NCI-H2196 (cell line): ENCODE measurements around the gene HRC.
"Not testable (repeated sequence)": the region's sequence is repeated elsewhere in the genome, so short reads cannot be mapped to it uniquely, and the experiment has no call there.

Source experiments
- DNase-seq: peaks from one replicate; lab custom pipeline; 2025; ENCODE audit not compliant: unreplicated experiment; lab: John Stamatoyannopoulos, UW

The HRC gene

DNA sequence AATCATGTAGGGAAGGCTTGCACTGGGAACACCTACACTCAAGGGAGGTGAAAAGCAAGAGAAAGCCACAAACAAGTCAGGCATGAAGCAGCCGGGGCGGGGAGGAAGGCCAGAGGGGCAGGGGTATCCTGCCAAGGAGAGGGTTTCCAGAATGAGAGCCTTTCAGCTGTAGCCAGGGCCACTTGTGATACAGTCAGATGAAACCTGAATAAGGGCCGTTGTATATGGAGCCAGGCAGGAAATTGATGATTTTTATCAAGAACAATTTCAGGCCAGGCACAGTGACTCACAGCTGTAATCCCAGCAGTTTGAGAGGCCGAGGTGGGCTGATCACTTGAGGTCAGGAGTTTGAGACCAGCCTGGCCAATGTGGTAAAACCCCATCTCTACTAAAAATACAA lies 6.8 kb upstream of the HRC start:
- DNase-seq: peak; percentile 31

DNA sequence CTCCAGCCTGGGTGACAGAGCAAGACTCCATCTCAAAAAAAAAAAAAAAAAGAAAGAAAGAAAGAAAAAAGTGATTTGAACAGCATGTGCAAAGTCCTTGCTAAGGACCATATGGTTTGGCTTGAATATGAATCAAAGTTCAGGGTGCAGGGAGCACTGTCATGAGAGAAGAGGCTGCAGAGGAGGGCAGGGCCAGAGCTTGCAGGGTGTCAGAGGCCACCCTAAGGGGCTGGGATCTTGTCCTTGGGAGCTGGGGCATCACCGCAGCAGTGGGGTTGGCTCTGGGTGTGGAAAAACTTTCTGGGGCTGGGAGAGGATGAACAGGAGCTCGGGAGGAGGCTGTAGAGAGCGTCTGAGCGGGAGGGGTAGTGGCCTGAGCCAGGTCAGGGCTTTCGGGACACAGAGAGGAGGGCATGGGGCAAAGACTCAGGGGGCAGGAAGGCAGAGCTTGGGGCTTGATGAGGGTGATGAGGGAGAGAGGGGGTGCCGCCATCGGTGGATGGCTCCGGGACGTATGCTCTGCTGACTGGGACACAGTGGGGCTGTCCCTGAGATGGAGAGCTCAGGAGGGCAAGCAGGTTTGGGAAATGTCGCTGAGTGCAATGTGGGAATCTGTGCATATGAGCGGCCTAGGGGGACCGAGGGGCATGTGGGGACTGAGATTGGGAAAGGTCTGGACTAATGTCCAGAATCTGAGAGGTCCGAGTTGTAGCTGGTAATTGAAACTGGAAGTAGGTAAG lies 5.4 kb upstream of the HRC start:
- DNase-seq: no peak

DNA sequence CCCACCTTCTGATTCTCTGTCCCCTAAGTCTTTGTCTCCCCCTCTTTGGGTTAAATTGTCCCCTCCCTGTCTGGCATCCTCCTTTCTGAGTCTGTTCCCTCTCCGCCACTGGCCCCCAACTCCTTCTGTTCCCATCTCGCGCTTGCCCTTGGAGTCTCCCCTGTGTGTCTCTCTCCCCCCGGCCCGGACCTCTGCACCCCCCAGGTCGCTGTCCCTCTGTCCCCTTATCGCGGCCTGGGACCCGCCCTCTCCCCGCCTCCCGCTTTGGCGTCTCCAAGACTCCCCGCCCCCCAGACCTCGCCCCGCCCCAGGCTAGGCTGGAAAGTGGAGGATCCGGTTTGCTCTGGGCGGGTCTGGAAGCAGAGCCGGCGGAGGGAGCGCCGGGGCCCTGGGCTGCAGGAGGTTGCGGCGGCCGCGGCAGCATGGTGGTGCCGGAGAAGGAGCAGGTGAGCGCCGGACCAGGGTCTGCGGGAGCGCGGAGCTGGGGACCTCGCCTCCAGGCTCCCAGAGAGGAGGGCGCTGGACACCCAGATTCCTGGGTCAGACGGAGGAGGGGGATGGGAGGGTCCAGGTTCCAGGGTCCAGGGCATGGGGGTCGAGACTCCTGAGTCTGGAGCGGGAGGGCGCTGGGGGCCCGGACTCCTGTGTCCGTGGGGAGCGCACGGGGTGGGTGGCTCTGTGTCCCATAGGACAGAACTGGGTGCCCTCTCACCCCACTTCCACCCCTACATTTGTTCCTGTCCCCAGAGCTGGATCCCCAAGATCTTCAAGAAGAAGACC lies 2.4 kb upstream of the HRC start, which contains the start of gene TRPM4:
Gene TRPM4 (plus strand): TSS at position 348 of the 780 bp plus-strand sequence. CDS start 75 bp downstream, at position 423.
- peak; percentile 90 for DNase-seq

DNA sequence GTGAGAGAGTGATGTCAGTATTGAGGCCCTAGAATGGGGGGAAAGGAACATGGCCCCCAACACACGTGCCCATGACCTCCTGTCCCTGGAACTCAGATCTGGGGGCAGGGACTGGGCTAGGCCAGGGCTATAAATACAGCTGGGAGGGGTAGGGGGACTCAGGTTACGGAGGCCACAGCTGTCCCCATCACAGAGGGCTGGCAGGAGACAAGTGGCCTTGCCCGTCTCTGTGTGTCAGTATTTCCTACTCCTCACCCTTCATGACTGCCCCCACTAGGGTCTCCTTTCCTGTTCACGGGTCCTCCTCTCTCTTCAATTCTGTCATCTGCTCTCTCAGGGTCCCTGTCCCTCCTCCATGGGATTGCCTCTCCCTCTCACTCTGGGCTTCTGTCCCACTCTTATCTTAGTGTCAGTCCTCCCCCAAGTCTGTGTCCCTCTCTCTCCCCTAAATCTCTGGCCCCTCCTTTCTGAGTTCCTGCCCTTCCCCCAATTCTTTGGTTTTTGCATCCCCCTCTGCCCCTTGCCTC lies 687 bp upstream of the HRC start:
- no peak for DNase-seq

DNA sequence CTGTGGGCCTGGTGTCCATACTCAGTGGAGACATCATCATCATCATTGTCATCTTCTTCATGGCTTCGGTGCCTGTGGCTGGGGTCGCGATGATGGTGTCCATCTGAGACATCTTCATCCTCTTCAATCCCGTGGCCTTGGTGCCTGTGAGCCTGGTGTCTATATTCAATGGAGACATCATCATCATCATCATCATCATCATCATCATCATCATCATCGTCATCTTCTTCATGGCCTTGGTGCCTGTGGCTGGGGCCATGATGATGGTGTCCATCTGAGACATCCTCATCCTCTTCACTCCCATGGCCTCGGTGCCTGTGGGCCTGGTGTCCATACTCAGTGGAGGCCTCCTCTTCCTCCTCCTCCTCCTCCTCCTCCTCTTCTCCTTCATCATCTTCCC lies 917 bp downstream of the HRC start:
- DNase-seq: no peak

DNA sequence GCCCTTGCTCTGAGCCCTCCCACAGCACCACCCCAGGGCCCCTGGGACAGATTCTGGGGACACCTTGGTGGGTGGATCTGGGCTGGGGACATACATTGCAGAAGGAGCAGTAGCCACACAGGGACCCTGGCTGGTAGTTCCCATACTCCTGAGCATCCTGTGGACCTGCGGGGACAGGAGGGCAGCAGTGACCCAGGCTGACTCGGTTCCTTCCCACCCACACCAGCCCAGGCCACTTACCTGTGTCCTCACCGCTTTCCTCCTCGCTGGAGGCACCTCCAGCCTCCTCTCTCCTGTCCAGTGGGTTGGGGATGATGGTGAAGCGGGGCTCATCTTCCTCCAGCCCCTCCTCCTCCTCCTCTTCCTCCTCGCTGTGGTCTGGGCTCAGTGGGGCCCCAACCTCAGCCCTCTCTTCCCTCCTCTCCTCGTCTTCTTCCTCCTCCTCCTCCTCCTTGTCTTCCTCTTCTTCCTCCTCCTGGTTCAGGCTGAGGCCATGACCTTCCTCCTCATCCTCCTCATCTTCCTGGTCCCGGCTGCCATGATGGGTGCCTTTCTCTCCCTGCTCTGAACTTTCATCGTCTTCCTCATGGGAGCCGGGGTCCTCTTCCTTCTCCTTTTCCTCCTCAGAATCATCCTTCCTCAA lies 1.9 kb downstream of the HRC start:
- no peak for DNase-seq

DNA sequence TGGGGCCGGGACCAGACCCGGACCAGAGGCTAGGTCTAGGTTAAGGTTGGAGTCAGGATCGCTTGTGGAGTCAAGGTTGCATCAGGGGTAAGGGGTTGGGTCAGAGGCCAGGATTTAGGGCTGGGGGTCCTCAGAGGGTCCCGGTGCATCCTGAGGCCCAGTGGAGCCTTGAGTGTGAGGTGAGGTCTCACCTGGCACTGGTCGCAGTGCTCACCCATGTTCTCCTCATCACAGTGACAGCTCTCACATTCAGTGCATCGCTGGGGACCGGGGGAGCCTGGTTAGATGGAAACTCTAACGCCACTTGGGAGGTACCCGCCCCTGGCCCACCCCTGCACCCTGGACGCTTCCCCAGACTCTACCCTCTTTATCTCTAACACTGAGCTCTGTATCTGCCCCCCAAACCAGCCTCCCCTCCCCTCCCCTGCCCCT lies 3.1 kb downstream of the HRC start:
- DNase-seq: no peak

DNA sequence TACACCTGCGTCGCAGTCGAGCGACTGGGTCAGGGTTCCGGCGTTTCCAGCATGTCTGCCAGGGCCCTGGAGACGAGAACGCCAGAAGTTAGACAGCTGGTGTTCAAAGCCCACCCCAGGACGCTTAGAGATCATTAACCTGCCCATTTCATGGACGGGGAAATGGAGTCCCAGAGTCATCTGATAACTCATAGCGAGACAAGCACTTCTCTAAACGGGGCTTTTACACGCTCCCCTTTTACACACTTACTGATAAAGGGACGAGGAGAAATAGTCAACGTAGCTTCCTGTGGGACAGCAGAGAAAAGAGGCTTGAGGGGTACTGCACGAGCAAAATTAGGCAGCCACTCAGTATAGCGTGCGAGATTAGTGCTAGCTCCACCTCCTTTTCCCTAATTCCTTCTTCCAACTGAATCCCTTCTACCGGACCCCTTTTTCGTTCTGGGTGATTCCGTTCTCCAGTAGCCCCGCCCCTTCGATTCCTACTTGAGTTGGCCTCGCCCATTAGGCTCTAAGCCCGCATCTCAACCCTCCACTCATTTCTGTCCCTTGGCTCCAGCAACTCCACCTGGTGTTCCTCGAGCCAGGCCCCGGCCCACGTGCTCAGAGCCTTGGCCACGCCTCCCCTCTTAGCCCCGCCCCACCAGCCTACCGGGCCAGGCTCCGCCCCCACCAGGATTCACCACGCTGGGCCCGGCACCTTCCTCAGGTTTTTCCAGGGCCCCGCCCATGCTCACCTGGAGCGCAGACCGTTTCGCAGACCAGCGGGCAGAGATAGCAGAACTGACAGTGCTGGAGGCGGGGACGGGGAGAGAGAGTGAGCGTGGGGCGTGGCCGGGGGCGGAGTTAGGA lies 3.7 kb downstream of the HRC start:
- DNase-seq: peak; percentile 98

DNA sequence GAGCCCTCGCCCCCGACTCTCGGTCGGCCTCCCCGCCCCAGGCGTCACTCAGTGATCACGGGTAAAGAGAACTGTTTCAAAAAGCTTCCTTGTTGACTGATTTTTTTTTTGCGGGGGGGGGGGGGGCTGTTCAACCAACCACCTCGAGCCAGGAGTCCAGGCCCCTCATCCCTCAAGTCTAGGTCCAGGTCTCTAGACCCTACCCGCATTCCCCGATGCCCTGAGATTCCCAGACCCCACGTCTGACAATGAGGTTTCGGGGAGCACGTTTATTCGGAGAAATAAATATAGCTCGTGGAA lies 4.3 kb downstream of the HRC start:
- DNase-seq: peak; percentile 51

DNA sequence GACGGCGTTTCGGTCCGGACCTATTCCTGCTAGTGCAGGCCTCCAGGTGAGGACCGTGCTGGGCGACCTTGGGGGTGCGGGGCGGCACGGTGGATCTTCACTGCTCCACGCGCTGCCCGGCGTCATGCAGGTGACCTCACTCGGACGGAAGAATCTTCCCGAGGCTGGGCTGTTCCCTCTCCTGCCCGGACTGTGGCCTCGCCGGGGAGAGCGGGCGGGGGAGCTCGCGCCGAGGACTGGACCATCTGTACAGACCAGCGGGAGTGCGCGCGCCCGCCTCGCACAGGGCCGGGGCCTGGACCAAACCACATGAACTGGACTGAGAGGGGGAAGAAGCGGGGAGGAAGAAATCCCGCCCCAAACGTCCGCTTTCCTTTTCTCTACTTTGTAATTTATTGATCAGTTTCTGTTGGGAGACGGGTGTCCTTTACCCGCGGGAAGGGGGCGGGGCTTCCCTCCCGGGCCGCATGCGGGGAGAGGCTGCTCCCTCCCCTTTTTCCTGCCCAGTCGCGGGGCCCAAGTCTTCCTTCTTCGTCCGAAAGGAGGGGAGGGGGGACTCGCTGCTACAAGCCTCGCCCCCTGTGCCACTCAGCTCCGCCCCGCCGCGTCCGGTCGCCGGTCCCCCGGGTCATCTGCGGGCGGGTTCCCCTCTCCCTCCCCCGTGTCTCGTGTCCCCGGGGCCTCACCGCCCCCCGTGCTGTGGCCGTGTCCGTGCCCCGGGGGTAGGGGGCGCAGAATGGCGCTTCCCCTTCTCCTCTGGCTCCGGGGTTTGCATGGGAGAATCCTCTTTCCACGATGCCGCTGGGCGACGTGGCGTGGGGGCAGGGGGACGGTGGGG lies 4.9 kb downstream of the HRC start:
- DNase-seq: peak; percentile 91

DNA sequence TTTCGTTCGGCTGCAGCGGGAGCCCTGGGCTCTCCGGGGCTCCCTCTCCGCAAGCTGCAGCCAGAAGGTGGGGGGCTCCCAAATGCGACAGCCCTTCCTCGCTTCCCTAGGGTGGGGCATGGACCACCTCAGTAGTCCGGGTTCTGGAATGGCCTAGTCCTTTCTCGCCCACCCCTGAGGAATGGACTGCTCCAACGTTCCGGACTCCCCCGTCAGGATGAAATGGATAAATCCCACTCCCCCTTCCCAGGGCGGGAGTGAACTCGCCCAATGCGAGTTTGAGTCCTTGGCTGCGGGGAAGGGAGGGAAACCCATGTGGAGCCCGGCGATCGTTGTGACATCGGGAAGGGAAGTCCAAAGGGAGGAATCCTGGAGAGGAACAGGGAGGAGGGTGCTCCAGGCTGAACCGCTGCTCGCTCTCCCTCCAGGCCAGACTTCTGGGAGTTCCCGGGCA lies 5.5 kb downstream of the HRC start:
- DNase-seq: peak; percentile 79

DNA sequence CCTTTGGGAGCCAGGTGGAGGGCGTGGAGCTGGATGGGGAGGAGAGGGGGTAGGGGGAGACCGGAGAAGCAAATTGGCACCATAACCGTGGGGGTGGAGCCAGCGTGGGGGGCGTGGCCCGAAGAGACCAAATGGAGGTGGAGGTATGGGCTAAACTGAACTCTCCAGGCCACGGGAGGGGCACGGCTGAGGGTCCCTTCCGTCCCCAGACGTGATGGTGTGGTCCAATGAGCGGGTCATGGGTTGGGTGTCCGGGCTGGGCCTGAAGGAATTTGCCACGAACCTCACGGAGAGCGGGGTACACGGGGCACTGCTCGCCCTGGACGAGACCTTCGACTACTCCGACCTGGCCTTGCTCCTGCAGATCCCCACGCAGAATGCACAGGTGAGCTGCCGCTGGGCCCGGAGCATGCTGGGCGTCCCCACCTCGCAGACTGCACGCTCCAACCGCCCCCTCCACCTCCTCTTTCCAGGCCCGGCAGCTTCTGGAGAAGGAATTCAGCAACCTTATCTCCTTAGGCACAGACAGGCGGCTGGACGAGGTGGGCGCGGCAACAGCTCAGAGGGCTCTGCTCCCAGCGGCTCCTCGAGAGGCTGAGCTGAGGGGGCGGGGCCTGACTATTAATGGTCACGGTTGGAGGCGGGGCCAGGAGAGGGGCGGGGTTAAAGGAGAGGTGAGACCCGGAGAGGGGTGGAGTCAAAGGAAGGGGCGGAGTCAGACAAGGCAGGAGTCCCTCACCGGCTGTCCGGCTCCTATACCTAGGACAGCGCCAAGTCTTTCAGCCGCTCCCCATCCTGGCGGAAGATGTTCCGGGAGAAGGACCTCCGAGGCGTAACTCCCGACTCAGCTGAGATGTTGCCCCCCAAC lies 6.2 kb downstream of the HRC start:
- DNase-seq: peak; percentile 97

DNA sequence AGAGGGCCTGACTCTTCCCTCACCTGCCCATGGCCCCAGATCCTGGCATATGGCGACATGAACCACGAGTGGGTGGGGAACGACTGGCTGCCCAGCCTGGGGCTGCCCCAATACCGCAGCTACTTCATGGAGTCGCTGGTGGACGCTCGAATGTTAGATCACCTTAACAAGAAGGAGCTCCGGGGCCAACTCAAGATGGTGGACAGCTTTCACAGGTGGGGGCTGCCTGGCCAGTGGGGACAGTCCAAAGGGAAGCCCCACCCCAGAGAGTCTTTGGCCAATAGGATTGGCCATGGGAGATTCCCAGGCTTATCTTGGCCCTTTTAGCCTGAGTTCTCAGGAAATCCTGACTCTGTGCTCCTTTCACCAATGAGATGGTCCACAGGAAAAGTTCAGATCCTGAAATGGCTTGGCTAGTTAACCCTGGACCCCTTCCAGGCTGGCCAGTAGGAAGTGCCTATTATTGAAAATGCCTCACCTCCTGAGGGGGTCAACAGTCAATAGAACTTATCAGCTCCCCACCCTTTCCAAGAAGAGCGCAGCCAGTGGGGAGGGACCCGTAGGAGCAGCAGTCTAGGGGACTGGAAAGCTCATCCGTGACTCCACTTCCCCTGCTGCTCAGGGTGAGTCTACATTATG lies 7.0 kb downstream of the HRC start:
- DNase-seq: no peak

DNA sequence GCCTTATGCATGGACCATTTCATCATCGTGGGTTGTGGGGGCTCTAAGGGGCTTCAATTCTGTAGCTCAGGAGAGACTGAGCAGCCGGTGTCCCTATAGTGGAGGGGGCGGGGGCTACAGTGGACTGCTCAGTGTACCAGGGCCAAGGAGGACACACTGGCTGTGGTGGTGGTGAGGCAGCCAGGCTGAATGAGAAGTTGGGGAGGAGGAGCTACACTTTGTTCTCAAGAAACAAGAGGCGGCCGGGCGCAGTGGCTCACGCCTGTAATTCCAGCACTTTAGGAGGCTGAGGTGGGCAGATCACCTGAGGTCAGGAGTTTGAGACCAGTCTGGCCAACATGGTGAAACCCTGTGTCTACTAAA lies 8.8 kb downstream of the HRC start:
- not testable (repeated sequence) for DNase-seq

DNA sequence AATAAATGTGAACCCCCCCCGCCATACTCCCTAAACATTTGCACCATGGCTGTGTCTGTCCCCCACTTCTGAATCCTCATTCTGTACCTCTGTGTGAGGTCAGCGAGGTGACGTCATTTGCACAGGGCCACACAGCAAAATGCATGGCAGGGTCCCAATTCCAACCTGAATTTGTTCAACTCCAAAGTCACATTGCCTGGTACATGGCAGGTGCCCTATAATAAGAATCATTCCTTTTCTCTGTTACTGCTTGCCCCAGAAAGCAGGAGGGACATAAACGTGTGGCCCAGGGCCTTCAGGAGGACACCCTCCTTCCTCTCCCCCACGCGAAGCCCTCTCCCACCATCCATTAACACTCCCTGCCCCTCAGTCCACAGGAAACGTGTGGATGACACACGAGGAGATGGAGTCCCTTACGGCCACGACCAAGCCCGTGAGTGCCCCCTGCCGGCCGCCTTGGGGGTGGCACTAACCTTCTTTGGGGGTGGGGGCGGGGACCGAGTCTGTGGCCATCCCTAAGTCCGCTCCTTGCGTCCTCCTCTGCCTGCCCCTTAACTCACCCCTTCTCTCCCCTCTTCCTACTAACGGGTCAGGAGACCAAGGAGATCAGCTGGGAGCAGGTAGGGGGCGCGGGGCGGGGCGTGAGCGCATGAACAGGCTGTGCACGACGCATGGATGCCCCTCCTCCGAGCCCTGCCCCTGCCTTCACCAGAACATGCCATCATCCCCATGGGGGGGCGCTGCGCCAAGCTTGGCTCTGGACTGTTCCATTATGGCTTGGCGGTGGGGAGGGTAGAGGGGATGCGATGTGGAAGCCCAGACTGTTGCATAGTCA lies 9.4 kb downstream of the HRC start:
- DNase-seq: peak; percentile 68

DNA sequence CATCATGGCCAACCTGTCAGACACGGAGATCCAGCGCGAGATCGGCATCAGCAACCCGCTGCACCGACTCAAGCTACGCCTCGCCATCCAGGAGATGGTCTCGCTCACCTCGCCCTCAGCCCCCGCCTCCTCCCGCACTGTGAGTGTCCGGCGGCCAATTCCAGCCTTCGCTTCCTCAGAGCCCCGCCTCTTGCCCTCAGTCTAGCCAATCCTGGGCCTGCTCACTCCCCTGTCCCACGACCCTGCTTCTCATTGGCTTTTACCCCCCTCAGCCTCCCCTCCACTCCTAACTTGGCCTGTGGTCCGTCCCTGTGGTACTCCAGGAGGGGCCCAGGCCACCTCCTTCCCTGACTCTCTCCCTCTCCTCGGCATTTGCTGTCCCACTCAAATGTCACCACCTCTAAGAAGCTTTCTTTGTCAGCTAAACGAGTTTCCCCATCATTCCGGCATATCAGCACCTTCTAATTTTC lies 12.3 kb downstream of the HRC start:
- DNase-seq: peak; percentile 95

DNA sequence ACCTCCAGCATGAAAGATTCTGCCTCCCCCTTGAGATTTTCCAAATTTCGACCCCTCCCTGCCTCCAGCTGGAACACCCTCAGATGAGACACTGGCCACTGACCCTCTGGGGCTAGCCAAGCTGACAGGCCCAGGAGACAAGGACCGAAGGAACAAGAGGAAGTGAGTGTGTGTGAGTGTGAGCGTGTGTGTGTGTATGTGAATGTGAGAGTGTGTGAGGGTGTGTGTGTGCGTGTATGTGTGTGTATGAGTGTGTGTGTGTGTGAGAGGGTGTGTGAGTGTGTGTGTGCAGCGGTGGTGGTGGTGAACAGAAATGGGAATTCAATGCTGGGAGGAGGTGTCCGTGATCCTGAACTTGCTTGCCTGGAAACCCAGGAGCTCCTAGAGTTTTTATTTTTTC lies 13.8 kb downstream of the HRC start:
- DNase-seq: no peak

DNA sequence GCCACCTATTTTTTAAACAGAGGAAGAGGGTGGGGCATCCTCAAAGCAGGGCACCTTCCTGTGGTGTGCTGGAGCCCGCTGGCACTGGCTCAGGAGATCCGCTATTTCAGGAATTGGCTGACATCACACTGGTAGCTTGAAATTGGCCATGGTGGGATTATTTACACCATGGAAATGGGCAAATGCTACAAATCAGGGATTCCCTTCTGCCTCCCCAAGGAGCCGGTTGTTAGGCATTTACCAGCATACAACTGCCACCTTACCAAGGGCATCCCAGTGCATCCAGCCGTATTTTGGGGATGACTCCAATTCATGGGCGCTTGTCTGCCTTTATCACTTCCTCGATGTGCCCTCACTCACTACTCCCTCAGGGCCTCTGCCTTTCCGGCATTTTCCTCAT lies 14.2 kb downstream of the HRC start:
- no peak for DNase-seq
